Left ventricle myocardium inferior (tissue), 1 donor: ENCODE measurements around the gene PLEK. TPM values are rescaled to one million over a fixed set of nuclear protein-coding genes. Genes with fewer than 3 reads are reported as not detected.
"Not testable (repeated sequence)": the region's sequence is repeated elsewhere in the genome, so short reads cannot be mapped to it uniquely, and the experiment has no call there.

Experiments
- DNase-seq: peaks from one replicate; pipeline ENCODE4 v3.0.0-alpha.2; 2020
- H3K27ac ChIP-seq: fragments of 200-600 bp; replicated peaks from 2 replicates; pipeline ENCODE4 v1.8.0; 2021
- H3K27me3 ChIP-seq: fragments of 200-600 bp; 2 replicates; pipeline ENCODE4 v1.8.0; 2021; ENCODE audit warnings: low read depth
- H3K36me3 ChIP-seq: fragments of 200-600 bp; 2 replicates; pipeline ENCODE4 v1.8.0; 2021
- H3K4me1 ChIP-seq: fragments of 200-600 bp; 2 replicates; pipeline ENCODE4 v1.8.0; 2021
- H3K4me3 ChIP-seq: fragments of 200-600 bp; 2 replicates; pipeline ENCODE4 v1.8.0; 2021; ENCODE audit warnings: mild to moderate bottlenecking, moderate library complexity
- H3K9me3 ChIP-seq: fragments of 200-600 bp; replicated peaks from 2 replicates; pipeline ENCODE4 v1.8.0; 2021
- intact Hi-C: fragments of 100-400 bp; cut with micrococcal nuclease; formaldehyde crosslinking; loops from one replicate; pipeline ENCODE4 v1.11.0; 2022
- total RNA-seq: library from RNA; stranded (reverse); fragmentation: NEBNext Ultra II Directional; extraction: Animal tissue kit (Norgen Biotek cat#: 25700); gene quantifications from one replicate; pipeline ENCODE4 v1.2.1, GENCODE V29; 2021
- TF ChIP-seq, protein P1 (sequence below): fragments of 200-600 bp; IDR thresholded peaks from 2 replicates; pipeline ENCODE4 v1.8.0; 2021; ENCODE audit warnings: antibody characterized with exemption, mild to moderate bottlenecking, borderline replicate concordance
- donor health status: DM: no; HTN: yes; CAD: no; lungs with severe emphysema.

PLEK gene
- total RNA-seq, 1 donor from 2014 or later, result 4.8 TPM

DNA sequence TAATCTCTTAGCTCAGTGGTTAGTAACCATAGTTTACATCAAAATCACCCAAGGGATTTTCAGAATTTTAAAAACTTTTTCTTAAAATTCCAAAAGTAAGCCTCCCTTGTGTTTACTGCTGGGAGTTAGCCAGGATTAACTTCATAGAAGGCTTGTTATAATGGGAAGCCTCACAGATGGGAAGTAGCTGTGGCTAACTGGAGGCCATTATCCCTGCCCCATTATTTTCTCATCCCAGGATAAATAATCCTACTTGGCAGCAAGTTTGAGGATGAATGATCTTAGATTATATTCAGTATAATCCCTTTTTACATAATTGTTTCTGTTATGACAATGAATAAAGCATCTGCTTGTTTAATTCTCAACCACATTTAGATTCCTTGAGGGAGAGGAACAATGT lies 25.5 kb downstream of the PLEK start:
- Histone ChIP-seq H3K27me3 (no peaks in the 10 kb centered on the region), H3K27ac (peak overlapping the region; percentile 4), H3K4me1 (peaks cover 36% of the 10 kb centered on the region), H3K36me3 (no peaks in the 10 kb centered on the region), H3K9me3 (no peaks in the 10 kb centered on the region), H3K4me3 (no peak overlapping the region)
- no peak for DNase-seq
- TF ChIP-seq, protein P1, sequence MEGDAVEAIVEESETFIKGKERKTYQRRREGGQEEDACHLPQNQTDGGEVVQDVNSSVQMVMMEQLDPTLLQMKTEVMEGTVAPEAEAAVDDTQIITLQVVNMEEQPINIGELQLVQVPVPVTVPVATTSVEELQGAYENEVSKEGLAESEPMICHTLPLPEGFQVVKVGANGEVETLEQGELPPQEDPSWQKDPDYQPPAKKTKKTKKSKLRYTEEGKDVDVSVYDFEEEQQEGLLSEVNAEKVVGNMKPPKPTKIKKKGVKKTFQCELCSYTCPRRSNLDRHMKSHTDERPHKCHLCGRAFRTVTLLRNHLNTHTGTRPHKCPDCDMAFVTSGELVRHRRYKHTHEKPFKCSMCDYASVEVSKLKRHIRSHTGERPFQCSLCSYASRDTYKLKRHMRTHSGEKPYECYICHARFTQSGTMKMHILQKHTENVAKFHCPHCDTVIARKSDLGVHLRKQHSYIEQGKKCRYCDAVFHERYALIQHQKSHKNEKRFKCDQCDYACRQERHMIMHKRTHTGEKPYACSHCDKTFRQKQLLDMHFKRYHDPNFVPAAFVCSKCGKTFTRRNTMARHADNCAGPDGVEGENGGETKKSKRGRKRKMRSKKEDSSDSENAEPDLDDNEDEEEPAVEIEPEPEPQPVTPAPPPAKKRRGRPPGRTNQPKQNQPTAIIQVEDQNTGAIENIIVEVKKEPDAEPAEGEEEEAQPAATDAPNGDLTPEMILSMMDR, result no peak
- intact Hi-C loops, result no loop called here

DNA sequence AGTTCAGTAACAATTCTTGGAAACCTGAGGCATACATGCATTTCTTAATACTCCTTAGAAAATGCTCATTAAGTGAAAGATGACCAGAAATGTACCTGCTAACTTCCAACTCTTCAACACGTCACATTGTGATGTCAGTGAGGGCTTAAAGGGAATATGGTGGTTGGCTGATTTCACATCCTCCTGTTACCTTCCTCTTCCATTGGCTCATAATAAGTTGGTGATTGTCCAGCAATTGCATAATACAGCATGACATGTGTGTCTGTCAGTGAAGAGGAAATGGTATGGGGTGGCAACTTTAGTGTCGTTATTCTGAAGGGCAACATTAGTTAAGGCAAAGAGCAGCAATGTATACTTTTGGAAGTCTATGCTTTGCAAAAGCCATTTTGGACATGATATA lies 26.0 kb downstream of the PLEK start:
- DNase-seq, result no peak
- TF ChIP-seq, protein P1, result no peak
- Histone ChIP-seq H3K27me3 (no peaks in the 10 kb centered on the region), H3K9me3 (no peaks in the 10 kb centered on the region), H3K27ac (no peak overlapping the region), H3K4me1 (peaks cover 41% of the 10 kb centered on the region), H3K36me3 (no peaks in the 10 kb centered on the region), H3K4me3 (no peak overlapping the region)
- intact Hi-C loops, result no loop called here

- H3K4me3 ChIP-seq, result no peak overlapping the region
- intact Hi-C loops, result no loop called here
- H3K4me1 ChIP-seq, result peaks cover 45% of the 10 kb centered on the region
- no peaks in the 10 kb centered on the region for H3K9me3 ChIP-seq
- no peaks in the 10 kb centered on the region for H3K36me3 ChIP-seq
- DNase-seq, result no peak
- no peaks in the 10 kb centered on the region for H3K27me3 ChIP-seq
- H3K27ac ChIP-seq, result peak overlapping the region; percentile 37
- TF ChIP-seq, protein P1, result no peak
Observed at GRCh38 chr2:68391869-68392268, 26.8 kb downstream of the PLEK start.

GRCh38 chr2:68396093-68396492 lies 31.0 kb downstream of the PLEK start:
- H3K9me3 ChIP-seq, result peaks cover 28% of the 10 kb centered on the region
- peaks cover 26% of the 10 kb centered on the region for H3K4me1 ChIP-seq
- no peak overlapping the region for H3K27ac ChIP-seq
- no peak overlapping the region for H3K4me3 ChIP-seq
- no peaks in the 10 kb centered on the region for H3K27me3 ChIP-seq
- no peak for DNase-seq
- intact Hi-C loops, result no loop called here
- H3K36me3 ChIP-seq, result peaks cover 4% of the 10 kb centered on the region
- TF ChIP-seq, protein P1, result no peak

- H3K36me3 ChIP-seq, H3K4me3 ChIP-seq, H3K27me3 ChIP-seq, intact Hi-C loops, H3K27ac ChIP-seq, DNase-seq: not testable (repeated sequence)
- Histone ChIP-seq H3K9me3 (peaks cover 28% of the 10 kb centered on the region), H3K4me1 (peaks cover 13% of the 10 kb centered on the region)
Observed at GRCh38 chr2:68397704-68398263, 32.7 kb downstream of the PLEK start.

- Histone ChIP-seq H3K4me3 (no peak overlapping the region), H3K36me3 (peaks cover under 1% of the 10 kb centered on the region), H3K9me3 (peaks cover 31% of the 10 kb centered on the region), H3K4me1 (peaks cover 11% of the 10 kb centered on the region), H3K27ac (no peak overlapping the region), H3K27me3 (peaks cover 18% of the 10 kb centered on the region)
- intact Hi-C loops, result no loop called here
- no peak for DNase-seq
- TF ChIP-seq, protein P1, result no peak
Observed at GRCh38 chr2:68403199-68403644, 38.1 kb downstream of the PLEK start.
